Fibroblast of mammary gland (primary cell): ENCODE results near the gene RBM4B.

Experiments used
- DNase-seq: peaks from one replicate; pipeline ENCODE4 v3.0.0-alpha.2; 2010; ENCODE audit warnings: low read depth
- H3K4me3 ChIP-seq: 2 replicates; pipeline ENCODE4 v1.5.1; 2011; ENCODE audit warnings: low read depth, mild to moderate bottlenecking, low read length, moderate library complexity; ENCODE audit not compliant: control insufficient read depth
- CTCF ChIP-seq: conservative IDR thresholded peaks from 2 replicates; pipeline ENCODE4 v1.5.1; 2011; ENCODE audit warnings: low read depth, low read length, inconsistent platforms; ENCODE audit not compliant: control insufficient read depth, insufficient read depth

The RBM4B gene

GRCh38 chr11:66706989-66707388 lies 29.3 kb upstream of the RBM4B start:
- H3K4me3 ChIP-seq: no peak overlapping the region
- no peak for TF ChIP-seq CTCF
- no peak for DNase-seq

- no peak overlapping the region for H3K4me3 ChIP-seq
- no peak for DNase-seq
- no peak for TF ChIP-seq CTCF
These were observed 28.1 kb upstream of the RBM4B start for GRCh38 chr11:66705587-66706335.

GRCh38 chr11:66704659-66705360 lies 27.1 kb upstream of the RBM4B start:
- no peak for DNase-seq
- H3K4me3 ChIP-seq: no peak overlapping the region
- TF ChIP-seq CTCF: no peak

- no peak for TF ChIP-seq CTCF
- H3K4me3 ChIP-seq: no peak overlapping the region
These were observed 23.9 kb upstream of the RBM4B start for GRCh38 chr11:66701432-66702240.

GRCh38 chr11:66700742-66701141 lies 23.1 kb upstream of the RBM4B start:
- no peak overlapping the region for H3K4me3 ChIP-seq
- no peak for DNase-seq
- TF ChIP-seq CTCF: no peak

More at GRCh38 chr11:66701432-66702240, 23.9 kb upstream of the RBM4B start:
- DNase-seq: no peak

GRCh38 chr11:66700337-66700736 lies 22.6 kb upstream of the RBM4B start:
- DNase-seq: no peak
- no peak overlapping the region for H3K4me3 ChIP-seq
- no peak for TF ChIP-seq CTCF
